HG03159 (cell line): ENCODE measurements around the gene GHSR.

Experiments
- ATAC-seq: cut with Tn5 transposase; IDR thresholded peaks from one replicate; pipeline ENCODE4 v1.9.1; 2021; ENCODE audit warnings: mild to moderate bottlenecking, moderate library complexity; ENCODE audit not compliant: unreplicated experiment

The GHSR gene

GRCh38 chr3:172438186-172438585, 10.1 kb downstream of the GHSR start:
- ATAC-seq: no peak

GRCh38 chr3:172437713-172438112, 10.5 kb downstream of the GHSR start:
- ATAC-seq: no peak

- ATAC-seq: no peak
Observed at GRCh38 chr3:172415323-172415722, 32.9 kb downstream of the GHSR start.

- no peak for ATAC-seq
Observed at GRCh38 chr3:172411478-172411947, 36.7 kb downstream of the GHSR start.

GRCh38 chr3:172410702-172411477, 37.4 kb downstream of the GHSR start:
- ATAC-seq: no peak

- ATAC-seq: no peak
Observed at GRCh38 chr3:172407872-172408271, 40.4 kb downstream of the GHSR start.

GRCh38 chr3:172405914-172406313, 42.3 kb downstream of the GHSR start:
- ATAC-seq: no peak

GRCh38 chr3:172404237-172404962, 43.9 kb downstream of the GHSR start:
- no peak for ATAC-seq

- no peak for ATAC-seq
Observed at GRCh38 chr3:172402892-172403643, 45.2 kb downstream of the GHSR start.

GRCh38 chr3:172402090-172402489, 46.2 kb downstream of the GHSR start:
- no peak for ATAC-seq

GRCh38 chr3:172398484-172398883, 49.8 kb downstream of the GHSR start:
- ATAC-seq: no peak

GRCh38 chr3:172397716-172398405, 50.4 kb downstream of the GHSR start:
- no peak for ATAC-seq

GRCh38 chr3:172396400-172396799, 51.9 kb downstream of the GHSR start:
- ATAC-seq: no peak

- no peak for ATAC-seq
Observed at GRCh38 chr3:172394692-172395091, 53.6 kb downstream of the GHSR start.
